WTC11 (cell line): ENCODE measurements around the gene CTNNA3.

Source experiments
- ATF2 ChIP-seq: sonication (generic); formaldehyde crosslinking; IDR thresholded peaks from 2 replicates; pipeline ENCODE4 v1.8.1; 2022; ENCODE audit warnings: low read depth, missing genetic modification reagents, borderline replicate concordance
- CREB1 ChIP-seq: sonication (generic); formaldehyde crosslinking; IDR thresholded peaks from 2 replicates; pipeline ENCODE4 v1.8.0; 2023; ENCODE audit warnings: mild to moderate bottlenecking, missing genetic modification reagents
- CTCF ChIP-seq: fragments of 200-600 bp; IDR thresholded peaks from 2 replicates; pipeline ENCODE4 v1.8.0; 2022; ENCODE audit warnings: antibody characterized with exemption
- GABPB1 ChIP-seq: sonication (generic); formaldehyde crosslinking; IDR thresholded peaks from 2 replicates; pipeline ENCODE4 v1.8.1; 2023; ENCODE audit warnings: mild to moderate bottlenecking, missing genetic modification reagents
- IRF1 ChIP-seq: sonication (generic); formaldehyde crosslinking; IDR thresholded peaks from 2 replicates; pipeline ENCODE4 v1.8.0; 2023; ENCODE audit warnings: missing genetic modification reagents
- MAX ChIP-seq: sonication (generic); formaldehyde crosslinking; IDR thresholded peaks from 2 replicates; pipeline ENCODE4 v1.8.0; 2022; ENCODE audit warnings: mild to moderate bottlenecking, missing genetic modification reagents
- PRRX2 ChIP-seq: fragments of 250-450 bp; sonication (Bioruptor Pico); IDR thresholded peaks from 2 replicates; pipeline ENCODE4 v1.8.0; 2021; ENCODE audit warnings: mild to moderate bottlenecking
- SP1 ChIP-seq: sonication (generic); formaldehyde crosslinking; conservative IDR thresholded peaks from 2 replicates; pipeline ENCODE4 v1.8.1; 2022; ENCODE audit warnings: missing genetic modification reagents
- ZBTB21 ChIP-seq: sonication (generic); formaldehyde crosslinking; IDR thresholded peaks from 2 replicates; pipeline ENCODE4 v1.8.1; 2023; ENCODE audit warnings: mild to moderate bottlenecking, missing genetic modification reagents, borderline replicate concordance
- ZNF232 ChIP-seq: sonication (generic); formaldehyde crosslinking; IDR thresholded peaks from 2 replicates; pipeline ENCODE4 v1.8.0; 2022; ENCODE audit warnings: mild to moderate bottlenecking, missing genetic modification reagents
- TF ChIP-seq, protein P1 (sequence below): sonication (generic); formaldehyde crosslinking; IDR thresholded peaks from 2 replicates; pipeline ENCODE4 v1.8.1; 2023; ENCODE audit warnings: mild to moderate bottlenecking, missing genetic modification reagents, borderline replicate concordance
- TF ChIP-seq, protein P2 (sequence below): sonication (generic); formaldehyde crosslinking; IDR thresholded peaks from 2 replicates; pipeline ENCODE4 v1.8.0; 2022; ENCODE audit warnings: mild to moderate bottlenecking, missing genetic modification reagents
- TF ChIP-seq, protein P3 (sequence below): sonication (generic); formaldehyde crosslinking; IDR thresholded peaks from 2 replicates; pipeline ENCODE4 v1.8.1; 2023; ENCODE audit warnings: mild to moderate bottlenecking, missing genetic modification reagents, moderate library complexity

GRCh38 chr10:66835400-66835799, 860.6 kb downstream of the CTNNA3 start:
- TF ChIP-seq CTCF (no peak), MAX (CRISPR knock-in tag) (no peak), ZBTB21 (CRISPR knock-in tag) (no peak), SP1 (CRISPR knock-in tag) (no peak), ATF2 (CRISPR knock-in tag) (no peak), ZNF232 (CRISPR knock-in tag) (no peak), IRF1 (no peak), CREB1 (CRISPR knock-in tag) (no peak), GABPB1 (CRISPR knock-in tag) (no peak), PRRX2 (CRISPR knock-in tag) (no peak)
- TF ChIP-seq, protein P1, sequence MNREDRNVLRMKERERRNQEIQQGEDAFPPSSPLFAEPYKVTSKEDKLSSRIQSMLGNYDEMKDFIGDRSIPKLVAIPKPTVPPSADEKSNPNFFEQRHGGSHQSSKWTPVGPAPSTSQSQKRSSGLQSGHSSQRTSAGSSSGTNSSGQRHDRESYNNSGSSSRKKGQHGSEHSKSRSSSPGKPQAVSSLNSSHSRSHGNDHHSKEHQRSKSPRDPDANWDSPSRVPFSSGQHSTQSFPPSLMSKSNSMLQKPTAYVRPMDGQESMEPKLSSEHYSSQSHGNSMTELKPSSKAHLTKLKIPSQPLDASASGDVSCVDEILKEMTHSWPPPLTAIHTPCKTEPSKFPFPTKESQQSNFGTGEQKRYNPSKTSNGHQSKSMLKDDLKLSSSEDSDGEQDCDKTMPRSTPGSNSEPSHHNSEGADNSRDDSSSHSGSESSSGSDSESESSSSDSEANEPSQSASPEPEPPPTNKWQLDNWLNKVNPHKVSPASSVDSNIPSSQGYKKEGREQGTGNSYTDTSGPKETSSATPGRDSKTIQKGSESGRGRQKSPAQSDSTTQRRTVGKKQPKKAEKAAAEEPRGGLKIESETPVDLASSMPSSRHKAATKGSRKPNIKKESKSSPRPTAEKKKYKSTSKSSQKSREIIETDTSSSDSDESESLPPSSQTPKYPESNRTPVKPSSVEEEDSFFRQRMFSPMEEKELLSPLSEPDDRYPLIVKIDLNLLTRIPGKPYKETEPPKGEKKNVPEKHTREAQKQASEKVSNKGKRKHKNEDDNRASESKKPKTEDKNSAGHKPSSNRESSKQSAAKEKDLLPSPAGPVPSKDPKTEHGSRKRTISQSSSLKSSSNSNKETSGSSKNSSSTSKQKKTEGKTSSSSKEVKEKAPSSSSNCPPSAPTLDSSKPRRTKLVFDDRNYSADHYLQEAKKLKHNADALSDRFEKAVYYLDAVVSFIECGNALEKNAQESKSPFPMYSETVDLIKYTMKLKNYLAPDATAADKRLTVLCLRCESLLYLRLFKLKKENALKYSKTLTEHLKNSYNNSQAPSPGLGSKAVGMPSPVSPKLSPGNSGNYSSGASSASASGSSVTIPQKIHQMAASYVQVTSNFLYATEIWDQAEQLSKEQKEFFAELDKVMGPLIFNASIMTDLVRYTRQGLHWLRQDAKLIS (CRISPR knock-in tag), result no peak
- TF ChIP-seq, protein P2, sequence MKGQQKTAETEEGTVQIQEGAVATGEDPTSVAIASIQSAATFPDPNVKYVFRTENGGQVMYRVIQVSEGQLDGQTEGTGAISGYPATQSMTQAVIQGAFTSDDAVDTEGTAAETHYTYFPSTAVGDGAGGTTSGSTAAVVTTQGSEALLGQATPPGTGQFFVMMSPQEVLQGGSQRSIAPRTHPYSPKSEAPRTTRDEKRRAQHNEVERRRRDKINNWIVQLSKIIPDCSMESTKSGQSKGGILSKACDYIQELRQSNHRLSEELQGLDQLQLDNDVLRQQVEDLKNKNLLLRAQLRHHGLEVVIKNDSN (CRISPR knock-in tag), result no peak
- TF ChIP-seq, protein P3, sequence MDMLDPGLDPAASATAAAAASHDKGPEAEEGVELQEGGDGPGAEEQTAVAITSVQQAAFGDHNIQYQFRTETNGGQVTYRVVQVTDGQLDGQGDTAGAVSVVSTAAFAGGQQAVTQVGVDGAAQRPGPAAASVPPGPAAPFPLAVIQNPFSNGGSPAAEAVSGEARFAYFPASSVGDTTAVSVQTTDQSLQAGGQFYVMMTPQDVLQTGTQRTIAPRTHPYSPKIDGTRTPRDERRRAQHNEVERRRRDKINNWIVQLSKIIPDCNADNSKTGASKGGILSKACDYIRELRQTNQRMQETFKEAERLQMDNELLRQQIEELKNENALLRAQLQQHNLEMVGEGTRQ (CRISPR knock-in tag), result no peak
